ENCODE measurements around the gene DMPK. TPM values are rescaled to one million over a fixed set of nuclear protein-coding genes. Genes with fewer than 3 reads are reported as not detected.

The DMPK gene
- total RNA-seq, 1 donor from 2014 or later: 118 TPM

GRCh38 chr19:45772912-45773311, 9.4 kb downstream of the DMPK start:
- H3K27me3 Mint-ChIP-seq (ENCODE audit: low read depth): peaks cover 23% of the 10 kb centered on the region

GRCh38 chr19:45772130-45772840, 10.0 kb downstream of the DMPK start:
- DNase-seq (ENCODE audit: low read depth, low spot score): no peak
- peaks cover 23% of the 10 kb centered on the region for H3K4me1 Mint-ChIP-seq
- H3K4me3 Mint-ChIP-seq: peak overlapping the region; percentile 81
- H3K9me3 Mint-ChIP-seq: no peaks in the 10 kb centered on the region
- H3K27me3 Mint-ChIP-seq (ENCODE audit: low read depth): peaks cover 26% of the 10 kb centered on the region
- H3K27ac Mint-ChIP-seq (ENCODE audit: unreplicated experiment): peak overlapping the region; percentile 88
- peaks cover 14% of the 10 kb centered on the region for H3K36me3 Mint-ChIP-seq (ENCODE audit: low read depth)
- no peak for TF ChIP-seq CTCF (conservative IDR thresholded peaks at IDR 0.05)

More at GRCh38 chr19:45772912-45773311, 9.4 kb downstream of the DMPK start:
- H3K36me3 Mint-ChIP-seq (ENCODE audit: low read depth): peaks cover 16% of the 10 kb centered on the region
- no peak for DNase-seq (ENCODE audit: low read depth, low spot score)
- H3K9me3 Mint-ChIP-seq: no peaks in the 10 kb centered on the region
- peaks cover 20% of the 10 kb centered on the region for H3K4me1 Mint-ChIP-seq
- TF ChIP-seq CTCF (conservative IDR thresholded peaks at IDR 0.05): no peak
- peak overlapping the region; percentile 69 for H3K4me3 Mint-ChIP-seq
- no peak overlapping the region for H3K27ac Mint-ChIP-seq (ENCODE audit: unreplicated experiment)

- peak overlapping the region; percentile 96 for H3K27ac Mint-ChIP-seq (ENCODE audit: unreplicated experiment)
- peaks cover 27% of the 10 kb centered on the region for H3K4me1 Mint-ChIP-seq
- peaks cover 10% of the 10 kb centered on the region for H3K36me3 Mint-ChIP-seq (ENCODE audit: low read depth)
- peak overlapping the region; percentile 83 for H3K4me3 Mint-ChIP-seq
- no peak for TF ChIP-seq CTCF (conservative IDR thresholded peaks at IDR 0.05)
- no peak for DNase-seq (ENCODE audit: low read depth, low spot score)
- H3K27me3 Mint-ChIP-seq (ENCODE audit: low read depth): peaks cover 26% of the 10 kb centered on the region
- H3K9me3 Mint-ChIP-seq: no peaks in the 10 kb centered on the region
Observed at GRCh38 chr19:45771311-45771933, 10.9 kb downstream of the DMPK start.

GRCh38 chr19:45770192-45771101, 11.8 kb downstream of the DMPK start:
- Mint-ChIP-seq H3K27ac (ENCODE audit: unreplicated experiment) (peak overlapping the region; percentile 97), H3K36me3 (ENCODE audit: low read depth) (peaks cover 10% of the 10 kb centered on the region), H3K4me1 (peaks cover 27% of the 10 kb centered on the region), H3K27me3 (ENCODE audit: low read depth) (peaks cover 26% of the 10 kb centered on the region), H3K9me3 (no peaks in the 10 kb centered on the region), H3K4me3 (peak overlapping the region; percentile 98)
- peak; percentile 98 for TF ChIP-seq CTCF (conservative IDR thresholded peaks at IDR 0.05)
- DNase-seq (ENCODE audit: low read depth, low spot score): peak; percentile 95

- Mint-ChIP-seq H3K9me3 (no peaks in the 10 kb centered on the region), H3K27ac (ENCODE audit: unreplicated experiment) (peak overlapping the region; percentile 96), H3K4me3 (peak overlapping the region; percentile 98), H3K4me1 (peaks cover 31% of the 10 kb centered on the region), H3K36me3 (ENCODE audit: low read depth) (peaks cover 10% of the 10 kb centered on the region), H3K27me3 (ENCODE audit: low read depth) (peaks cover 29% of the 10 kb centered on the region)
- no peak for DNase-seq (ENCODE audit: low read depth, low spot score)
- no peak for TF ChIP-seq CTCF (conservative IDR thresholded peaks at IDR 0.05)
Observed at GRCh38 chr19:45769821-45770191, 12.5 kb downstream of the DMPK start.

Measured in neural crest cell (in vitro differentiated cells).